ENCODE data around the gene C22orf31.
"Not testable (repeated sequence)": the region's sequence is repeated elsewhere in the genome, so short reads cannot be mapped to it uniquely, and the experiment has no call there.

Gene C22orf31

DNA sequence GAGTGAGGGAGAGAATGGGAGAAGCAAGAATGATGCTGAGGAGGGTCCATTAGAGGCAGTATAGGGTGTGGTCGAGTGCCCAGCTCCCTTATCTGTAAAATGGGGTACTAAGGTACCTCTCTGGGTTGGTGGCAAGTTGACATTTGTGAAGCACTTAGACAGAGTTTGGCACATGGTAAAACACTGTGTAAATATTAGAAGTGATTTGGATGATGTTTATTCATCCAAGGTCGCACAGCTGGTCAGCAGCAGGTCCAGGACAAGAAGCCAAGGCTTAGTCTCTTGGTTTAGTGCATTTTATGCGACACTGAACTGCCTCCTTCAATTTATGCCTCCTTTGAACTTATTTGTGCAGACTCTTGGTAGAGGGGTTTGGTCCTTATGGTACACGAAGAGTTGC lies 30.6 kb upstream of the C22orf31 start:
- FAIRE-seq (no peak), DNase-seq (ENCODE audit: insufficient read length, low spot score) (no peak)
- TF ChIP-seq, protein P1, sequence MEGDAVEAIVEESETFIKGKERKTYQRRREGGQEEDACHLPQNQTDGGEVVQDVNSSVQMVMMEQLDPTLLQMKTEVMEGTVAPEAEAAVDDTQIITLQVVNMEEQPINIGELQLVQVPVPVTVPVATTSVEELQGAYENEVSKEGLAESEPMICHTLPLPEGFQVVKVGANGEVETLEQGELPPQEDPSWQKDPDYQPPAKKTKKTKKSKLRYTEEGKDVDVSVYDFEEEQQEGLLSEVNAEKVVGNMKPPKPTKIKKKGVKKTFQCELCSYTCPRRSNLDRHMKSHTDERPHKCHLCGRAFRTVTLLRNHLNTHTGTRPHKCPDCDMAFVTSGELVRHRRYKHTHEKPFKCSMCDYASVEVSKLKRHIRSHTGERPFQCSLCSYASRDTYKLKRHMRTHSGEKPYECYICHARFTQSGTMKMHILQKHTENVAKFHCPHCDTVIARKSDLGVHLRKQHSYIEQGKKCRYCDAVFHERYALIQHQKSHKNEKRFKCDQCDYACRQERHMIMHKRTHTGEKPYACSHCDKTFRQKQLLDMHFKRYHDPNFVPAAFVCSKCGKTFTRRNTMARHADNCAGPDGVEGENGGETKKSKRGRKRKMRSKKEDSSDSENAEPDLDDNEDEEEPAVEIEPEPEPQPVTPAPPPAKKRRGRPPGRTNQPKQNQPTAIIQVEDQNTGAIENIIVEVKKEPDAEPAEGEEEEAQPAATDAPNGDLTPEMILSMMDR (IDR thresholded peaks at IDR 0.05; ENCODE audit: insufficient read depth, missing control alignments): no peak

DNA sequence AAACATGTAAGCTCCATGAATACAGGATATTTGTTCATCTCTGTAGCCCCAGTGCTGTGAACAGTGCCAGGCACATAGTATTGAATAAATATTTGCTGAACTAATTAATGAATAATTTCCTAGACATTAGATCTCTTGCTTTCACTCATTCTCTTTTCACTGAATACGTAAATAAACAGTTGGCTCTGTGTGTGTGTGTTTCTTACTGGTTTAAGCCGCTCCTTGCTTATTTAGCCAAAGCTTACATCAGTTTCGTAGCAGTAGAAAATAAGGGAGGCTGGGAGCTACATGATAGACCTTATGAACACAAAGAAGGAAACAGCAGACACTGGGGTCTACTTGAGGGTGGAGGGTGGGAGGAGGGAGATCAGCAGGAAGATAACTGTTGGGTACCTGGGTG lies 28.4 kb upstream of the C22orf31 start:
- FAIRE-seq (no peak), DNase-seq (ENCODE audit: insufficient read length, low spot score) (no peak)
- TF ChIP-seq, protein P1 (IDR thresholded peaks at IDR 0.05; ENCODE audit: insufficient read depth, missing control alignments): no peak

DNA sequence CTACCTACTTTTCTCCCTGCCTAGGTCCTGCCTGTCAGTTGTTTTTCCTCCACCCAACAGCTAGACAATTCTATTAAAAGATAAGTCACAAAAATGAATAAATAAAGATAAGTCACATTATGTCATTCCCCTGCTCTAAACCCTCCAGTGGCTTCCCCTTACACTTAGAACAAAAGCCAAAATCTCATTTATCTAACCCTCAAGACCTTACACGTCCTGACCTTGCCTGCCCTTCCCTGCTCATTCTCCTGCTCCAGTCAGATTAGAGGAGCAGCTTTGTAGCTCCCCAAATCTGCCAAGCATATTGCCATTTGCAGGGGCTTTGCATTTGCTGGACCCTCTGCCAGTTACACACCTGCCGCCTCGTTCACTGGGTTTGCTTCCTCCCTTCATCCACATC lies 27.9 kb upstream of the C22orf31 start:
- DNase-seq (ENCODE audit: insufficient read length, low spot score) (no peak), FAIRE-seq (no peak)
- TF ChIP-seq, protein P1 (IDR thresholded peaks at IDR 0.05; ENCODE audit: insufficient read depth, missing control alignments): no peak

DNA sequence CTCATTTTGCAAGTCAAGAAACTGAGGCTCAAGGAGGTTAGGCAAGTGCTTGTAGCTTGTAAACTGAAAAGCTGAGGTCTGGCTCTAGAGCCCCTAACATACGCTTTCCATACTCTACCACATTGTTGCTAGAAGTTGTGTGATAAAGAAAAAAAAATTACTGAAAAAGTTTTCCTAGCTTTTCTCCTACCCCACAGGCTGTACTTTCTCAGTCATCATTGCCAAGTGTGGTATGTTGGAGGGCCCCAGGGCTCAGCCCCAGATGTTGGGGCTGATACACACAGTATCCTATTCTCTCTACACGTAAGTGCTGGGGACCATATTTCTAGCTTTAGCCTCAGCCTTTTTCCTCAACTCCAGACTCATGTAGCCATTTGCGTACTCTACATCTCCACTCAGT lies 27.2 kb upstream of the C22orf31 start:
- TF ChIP-seq, protein P1 (IDR thresholded peaks at IDR 0.05; ENCODE audit: insufficient read depth, missing control alignments): no peak
- no peak for FAIRE-seq
- DNase-seq (ENCODE audit: insufficient read length, low spot score): no peak

DNA sequence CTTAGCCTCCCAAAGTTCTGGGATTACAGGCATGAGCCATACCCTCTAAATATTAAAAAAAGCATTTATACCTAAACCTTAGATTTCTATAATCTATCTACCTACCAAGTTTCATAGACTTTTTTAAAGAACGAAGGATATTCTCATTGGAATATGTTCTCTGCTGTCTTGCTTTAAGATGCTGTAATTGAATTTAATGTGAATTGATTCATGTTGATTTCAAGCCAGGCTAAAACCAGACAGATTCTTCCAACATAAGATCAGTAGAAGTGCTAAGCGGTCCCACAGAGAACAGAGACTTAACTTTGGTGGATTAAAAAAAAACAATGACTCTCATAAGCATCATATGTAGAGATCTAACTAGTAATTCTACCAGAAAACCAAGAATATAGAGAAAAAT lies 25.4 kb upstream of the C22orf31 start:
- TF ChIP-seq, protein P1 (IDR thresholded peaks at IDR 0.05; ENCODE audit: insufficient read depth, missing control alignments): no peak
- FAIRE-seq: no peak
- no peak for DNase-seq (ENCODE audit: insufficient read length, low spot score)

DNA sequence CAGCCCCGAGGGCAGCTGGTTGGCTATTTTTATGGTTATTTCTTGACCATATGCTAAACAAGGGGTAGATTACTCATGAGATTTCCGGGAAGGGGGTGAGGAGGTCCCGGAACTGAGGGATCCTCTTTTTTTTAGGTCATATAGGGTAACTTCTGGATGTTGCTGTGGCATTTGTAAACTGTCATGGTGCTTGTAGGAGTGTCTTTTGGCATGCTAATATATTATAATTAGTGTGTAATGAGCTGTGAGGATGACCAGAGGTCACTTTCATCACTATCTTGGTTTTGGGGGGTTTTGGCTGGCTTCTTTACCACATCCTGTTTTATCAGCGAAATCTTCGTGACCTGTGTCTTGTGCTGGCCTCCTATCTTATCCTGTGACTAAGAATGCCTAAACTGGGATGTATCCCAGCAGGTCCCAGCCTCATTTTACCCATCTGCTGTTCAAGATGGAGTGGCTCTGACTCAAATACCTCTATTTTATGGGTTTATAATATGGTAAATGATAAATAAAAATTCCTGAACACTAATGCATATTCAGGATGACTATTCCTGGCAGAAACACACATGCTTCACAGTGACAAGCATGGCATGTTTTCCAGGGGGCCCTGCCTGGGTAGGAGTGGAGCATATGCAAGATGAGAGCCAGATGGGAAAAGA lies 22.4 kb upstream of the C22orf31 start:
- TF ChIP-seq, protein P1 (IDR thresholded peaks at IDR 0.05; ENCODE audit: insufficient read depth, missing control alignments): no peak
- FAIRE-seq: no peak
- no peak for DNase-seq (ENCODE audit: insufficient read length, low spot score)

DNA sequence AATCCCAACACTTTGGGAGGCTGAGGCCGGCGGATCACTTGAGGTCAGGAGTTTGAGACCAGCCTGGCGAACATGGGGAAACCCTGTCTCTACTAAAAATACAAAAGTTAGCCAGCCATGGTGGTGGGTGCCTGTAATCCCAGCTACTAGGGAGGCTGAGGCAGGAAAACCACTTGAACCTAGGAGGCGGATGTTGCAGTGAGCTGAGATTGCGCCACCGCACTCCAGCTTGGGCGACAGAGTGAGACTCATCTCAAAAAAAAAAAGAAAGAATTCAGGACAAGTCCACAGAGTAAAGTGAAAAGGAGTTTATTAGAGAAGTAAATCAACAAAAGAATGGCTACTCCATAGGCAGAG lies 21.9 kb upstream of the C22orf31 start:
- not testable (repeated sequence) for FAIRE-seq; DNase-seq (ENCODE audit: insufficient read length, low spot score)

All from D721Med (cell line).